HCT116 (cell line): ENCODE data around the gene PLD1. TPM values are rescaled to one million over a fixed set of nuclear protein-coding genes. Genes with fewer than 3 reads are reported as not detected.

ENCODE experiments used
- ATAC-seq: fragments of 200-7000 bp; cut with Tn5 transposase; 2 replicates; pipeline ENCODE4 v1.9.1; 2020; ENCODE audit warnings: mild to moderate bottlenecking, moderate library complexity
- BruUV-seq: library from RNA; stranded (reverse); fragments of 400-500 nt; replicated peaks from 2 replicates; lab custom pipeline; 2021; lab: Mats Ljungman, UMichigan
- CTCF ChIA-PET: fragments of 300-600 bp; sonication (Branson Sonifier 250); formaldehyde crosslinking; loops from one replicate; lab custom pipeline; 2021; ENCODE audit warnings: antibody characterized with exemption; lab: Charles Lee
- POLR2A ChIA-PET: fragments of 300-600, 350-600 bp; sonication (Branson Sonifier 250); formaldehyde crosslinking; loops from one replicate; lab custom pipeline; 2021; ENCODE audit warnings: antibody characterized with exemption; lab: Charles Lee
- RAD21 ChIA-PET, 2 experiments: fragments of 300-600 bp; sonication (Branson Sonifier 250); formaldehyde crosslinking; loops; one replicate each; lab custom pipeline; 2023; ENCODE audit warnings: low total read pairs in 2 of 2; ENCODE audit not compliant: uncharacterized antibody in 2 of 2, unreplicated experiment in 2 of 2, low non-redundant PET in 1 of 2; lab: Charles Lee
- DNase-seq: peaks from one replicate; pipeline ENCODE4 v3.0.0-alpha.2; 2010; ENCODE audit warnings: low read depth, low spot score
- H2AFZ ChIP-seq: fragments of 200-600 bp; shearing (Covaris generic), sonication (generic); 2 replicates; pipeline ENCODE4 v1.6.1; 2017; ENCODE audit warnings: low read depth, mixed run types, mixed read lengths, antibody characterized with exemption, low read length; ENCODE audit not compliant: poor library complexity, severe bottlenecking
- H3K27ac ChIP-seq: 2 replicates; pipeline ENCODE4 v1.5.1; 2012; ENCODE audit warnings: low read depth, low read length
- H3K27me3 ChIP-seq: fragments of 200-600 bp; sonication (generic); 2 replicates; pipeline ENCODE4 v1.6.1; 2016; ENCODE audit warnings: mixed run types, low read length, mixed read lengths; ENCODE audit not compliant: insufficient read depth
- H3K36me3 ChIP-seq, 2 experiments: fragments of 200-500 bp in 1 of 2; fragments of 200-600 bp in 1 of 2; sonication (Bioruptor generic) in 1 of 2; sonication (generic) in 1 of 2; 2 replicates each; pipeline versions ENCODE4 v1.5.1 to v1.6.1; 2014 to 2016; ENCODE audit warnings: low read length in 2 of 2, inconsistent platforms in 1 of 2, mixed read lengths in 1 of 2, mixed run types in 1 of 2; ENCODE audit not compliant: insufficient read depth in 2 of 2, control insufficient read depth in 1 of 2
- H3K4me1 ChIP-seq, 2 experiments: fragments of 200-600 bp in 1 of 2; sonication (generic) in 1 of 2; 2 replicates each; pipeline versions ENCODE4 v1.5.1 to v1.6.1; 2012 to 2017; ENCODE audit warnings: low read length in 2 of 2, inconsistent platforms in 1 of 2, mild to moderate bottlenecking in 1 of 2, mixed read lengths in 1 of 2, mixed run types in 1 of 2, moderate library complexity in 1 of 2; ENCODE audit not compliant: insufficient read depth in 2 of 2, control insufficient read depth in 1 of 2
- H3K4me2 ChIP-seq: fragments of 200-600 bp; sonication (generic); 2 replicates; pipeline ENCODE4 v1.6.1; 2017; ENCODE audit warnings: mixed run types, low read length, mixed read lengths
- H3K4me3 ChIP-seq, 2 experiments: fragments of 200-600 bp in 1 of 2; sonication (generic) in 1 of 2; replicated peaks in 1 of 2; 2 replicates each; pipeline ENCODE4 v1.5.1; 2011 to 2016; ENCODE audit warnings: low read length in 2 of 2, control low read depth in 1 of 2, low read depth in 1 of 2, mild to moderate bottlenecking in 1 of 2, mixed read lengths in 1 of 2, mixed run types in 1 of 2
- H3K79me2 ChIP-seq: fragments of 200-600 bp; sonication (generic); 2 replicates; pipeline ENCODE4 v1.6.1; 2017; ENCODE audit warnings: mild to moderate bottlenecking, mixed run types, low read length, moderate library complexity, mixed read lengths; ENCODE audit not compliant: insufficient read depth
- H3K9ac ChIP-seq: fragments of 200-600 bp; sonication (generic); 2 replicates; pipeline ENCODE4 v1.6.1; 2016; ENCODE audit warnings: low read length, mixed read lengths
- H3K9me2 ChIP-seq: fragments of 200-600 bp; sonication (generic), shearing (Covaris generic); 2 replicates; pipeline ENCODE4 v1.6.1; 2017; ENCODE audit warnings: mixed run types, mild to moderate bottlenecking, moderate library complexity; ENCODE audit not compliant: insufficient read depth
- H3K9me3 ChIP-seq, 2 experiments: fragments of 200-500 bp in 1 of 2; fragments of 200-600 bp in 1 of 2; sonication (Bioruptor generic) in 1 of 2; sonication (generic) in 1 of 2; 2 replicates each; pipeline ENCODE4 v1.6.1; 2014 to 2017; ENCODE audit warnings: low read length in 2 of 2, mixed read lengths in 2 of 2, inconsistent platforms in 1 of 2, low read depth in 1 of 2, mild to moderate bottlenecking in 1 of 2, mixed run types in 1 of 2, moderate library complexity in 1 of 2; ENCODE audit not compliant: control insufficient read depth in 1 of 2, insufficient read depth in 1 of 2
- H4K20me1 ChIP-seq: fragments of 200-600 bp; sonication (generic), shearing (Covaris generic); 2 replicates; pipeline ENCODE4 v1.6.1; 2017; ENCODE audit warnings: mixed run types, mild to moderate bottlenecking, moderate library complexity; ENCODE audit not compliant: insufficient read depth
- ATF3 ChIP-seq: IDR thresholded peaks from 2 replicates; pipeline ENCODE4 v1.6.1; 2012
- CBX3 ChIP-seq: IDR thresholded peaks from 2 replicates; pipeline ENCODE4 v1.6.1; 2012; ENCODE audit warnings: low read depth
- CEBPB ChIP-seq: IDR thresholded peaks from 2 replicates; pipeline ENCODE4 v1.6.1; 2012; ENCODE audit warnings: low read depth
- CTCF ChIP-seq, 3 experiments: fragments of 200-600 bp in 1 of 3; sonication (generic) in 1 of 3; IDR thresholded peaks in 2 of 3; conservative IDR thresholded peaks in 1 of 3; 2 replicates each; pipeline ENCODE4 v1.5.1; 2012 to 2017; ENCODE audit warnings: low read depth in 2 of 3, low read length in 2 of 3, antibody characterized with exemption in 1 of 3, borderline replicate concordance in 1 of 3, control low read depth in 1 of 3, mild to moderate bottlenecking in 1 of 3, mixed read lengths in 1 of 3, mixed run types in 1 of 3, moderate library complexity in 1 of 3; ENCODE audit not compliant: insufficient read depth in 1 of 3
- EZH2 ChIP-seq: fragments of 200-600 bp; sonication (generic); IDR thresholded peaks from 2 replicates; pipeline ENCODE4 v1.6.1; 2017; ENCODE audit warnings: antibody characterized with exemption, mixed run types
- MAX ChIP-seq: IDR thresholded peaks from 2 replicates; pipeline ENCODE4 v1.6.1; 2012
- POLR2A ChIP-seq: IDR thresholded peaks from 2 replicates; pipeline ENCODE4 v1.7.0; 2011; ENCODE audit warnings: borderline replicate concordance; ENCODE audit not compliant: insufficient read depth, insufficient read length; ENCODE audit errors: extremely low read depth
- POLR2AphosphoS5 ChIP-seq: IDR thresholded peaks from 2 replicates; pipeline ENCODE4 v1.6.1; 2011; ENCODE audit warnings: mild to moderate bottlenecking, low read depth, low read length, moderate library complexity
- REST ChIP-seq: IDR thresholded peaks from 2 replicates; pipeline ENCODE4 v1.6.1; 2012; ENCODE audit warnings: low read depth
- SIN3A ChIP-seq: IDR thresholded peaks from 2 replicates; pipeline ENCODE4 v1.6.1; 2012; ENCODE audit warnings: low read depth
- SP1 ChIP-seq: IDR thresholded peaks from 2 replicates; pipeline ENCODE4 v1.6.1; 2012; ENCODE audit warnings: low read depth
- SRF ChIP-seq: IDR thresholded peaks from 2 replicates; pipeline ENCODE4 v1.6.1; 2012; ENCODE audit warnings: low read depth
- ZBTB33 ChIP-seq: IDR thresholded peaks from 2 replicates; pipeline ENCODE4 v1.6.1; 2011; ENCODE audit warnings: mild to moderate bottlenecking, low read length, moderate library complexity; ENCODE audit not compliant: insufficient replicate concordance; ENCODE audit errors: extremely low read depth
- ZFX ChIP-seq: fragments of 450-650 bp; IDR thresholded peaks from 2 replicates; pipeline ENCODE4 v1.6.1; 2017
- intact Hi-C: fragments of 100-400 bp; cut with micrococcal nuclease; formaldehyde crosslinking; loops from 2 replicates; pipeline ENCODE4 v1.10.0; 2022
- total RNA-seq: library from RNA; stranded (reverse); gene quantifications from one replicate; pipeline ENCODE4 v1.2.1, GENCODE V29; 2021; ENCODE audit not compliant: unreplicated experiment

Gene PLD1
- total RNA-seq, 1 experiment from 2014 or later = 8.4 TPM

GRCh38 chr3:171598990-171599389 is 211.3 kb downstream of the PLD1 start:
- Histone ChIP-seq H3K4me3 (no peak overlapping the region), H4K20me1 (no peaks in the 10 kb centered on the region), H3K4me1 (no peaks in the 10 kb centered on the region), H3K79me2 (no peaks in the 10 kb centered on the region), H3K27ac (no peak overlapping the region), H3K9ac (no peak overlapping the region), H3K27me3 (no peaks in the 10 kb centered on the region), H2AFZ (no peak overlapping the region), H3K36me3 (no peaks in the 10 kb centered on the region), H3K9me2 (no peaks in the 10 kb centered on the region), H3K4me2 (no peak overlapping the region), H3K9me3 (no peaks in the 10 kb centered on the region)
- POLR2A ChIA-PET = no interaction called here
- CTCF ChIA-PET = no interaction called here
- RAD21 ChIA-PET = interaction anchor here in 1 of 2 experiments (0.7 kb wide), 1 partner anchor 289 kb away, joined by 3 read pairs; no protein-coding TSS in a partner anchor
- no TSS peak for BruUV-seq
- intact Hi-C loops = no loop called here
- no peak for ATAC-seq
- TF ChIP-seq MAX (no peak), ZBTB33 (no peak), ATF3 (no peak), POLR2A (no peak), CBX3 (no peak), CTCF (IDR thresholded peaks at IDR 0.05 in 2 of 3, conservative IDR thresholded peaks at IDR 0.05 in 1 of 3; ENCODE audit: borderline replicate concordance in 1 of 3, insufficient read depth in 1 of 3, low read depth in 2 of 3, low read length in 2 of 3) (no peak), EZH2 (no peak), SIN3A (no peak), CEBPB (no peak), REST (no peak), SP1 (no peak), POLR2AphosphoS5 (no peak), SRF (no peak), ZFX (no peak)
- DNase-seq = no peak
